BLaER1 treated with 17β-estradiol and CSF1 and Interleukin-3, amounts not matched to agents 10 nM and 100 nM (cell line): ENCODE measurements around the gene CENPC.
"Not testable (repeated sequence)": the region's sequence is repeated elsewhere in the genome, so short reads cannot be mapped to it uniquely, and the experiment has no call there.

Source experiments
- H3K27ac ChIP-seq, 11 experiments: shearing (Covaris generic); formaldehyde crosslinking; 2 replicates each; pipeline ENCODE4 v1.8.1; 2022
- H3K27me3 ChIP-seq, 11 experiments: shearing (Covaris generic); formaldehyde crosslinking; 2 replicates each; pipeline ENCODE4 v1.8.1; 2022
- H3K36me3 ChIP-seq, 11 experiments: shearing (Covaris generic); formaldehyde crosslinking; 2 replicates each; pipeline ENCODE4 v1.8.1; 2022
- H3K4me1 ChIP-seq, 10 experiments: shearing (Covaris generic); formaldehyde crosslinking; 2 replicates each; pipeline ENCODE4 v1.8.1; 2022
- H3K4me2 ChIP-seq, 11 experiments: shearing (Covaris generic); formaldehyde crosslinking; 2 replicates each; pipeline ENCODE4 v1.8.1; 2022
- H3K4me3 ChIP-seq, 10 experiments: shearing (Covaris generic); formaldehyde crosslinking; 2 replicates each; pipeline ENCODE4 v1.8.1; 2022
- H3K9ac ChIP-seq, 11 experiments: shearing (Covaris generic); formaldehyde crosslinking; 2 replicates each; pipeline ENCODE4 v1.8.1; 2022
- H3K9me3 ChIP-seq, 11 experiments: shearing (Covaris generic); formaldehyde crosslinking; replicated peaks in 1 of 11; 2 replicates each; pipeline ENCODE4 v1.8.1; 2022
- H4K20me1 ChIP-seq, 11 experiments: shearing (Covaris generic); formaldehyde crosslinking; 2 replicates each; pipeline ENCODE4 v1.8.1; 2022
- Cebpa-rat ChIP-seq, 11 experiments: shearing (Covaris generic); IDR thresholded peaks; 2 replicates each; pipeline ENCODE4 v1.8.1; 2022

Gene CENPC

GRCh38 chr4:67546004-67546356 is 677 bp upstream of the CENPC start:
- peak overlapping the region in 10 of 11 experiments; percentile 20 to 99 (median 96); a peak in 18 of 22 replicates for H3K27ac ChIP-seq
- H3K36me3 ChIP-seq: peaks cover 18 to 30% (median 26%) of the 10 kb centered on the region in 11 experiments
- peak overlapping the region; percentile 71 to 94 (median 85) for H3K4me3 ChIP-seq
- peak overlapping the region; percentile 50 to 87 (median 79); a peak in 21 of 22 replicates for H3K4me2 ChIP-seq
- H3K4me1 ChIP-seq: peaks cover 19 to 54% (median 31%) of the 10 kb centered on the region in 10 experiments
- peak overlapping the region; percentile 80 to 99 (median 96); a peak in 21 of 22 replicates for H3K9ac ChIP-seq
- H3K27me3 ChIP-seq: no peaks in the 10 kb centered on the region
- H4K20me1 ChIP-seq: peaks cover 0 to 19% (median 10%) of the 10 kb centered on the region in 11 experiments; a peak in 9 of 22 replicates
- no peaks in the 10 kb centered on the region for H3K9me3 ChIP-seq
- TF ChIP-seq Cebpa-rat (IDR thresholded peaks at IDR 0.05): no peak

GRCh38 chr4:67542076-67542475 is 3.2 kb downstream of the CENPC start:
- no peak overlapping the region for H3K4me3 ChIP-seq
- H3K9me3 ChIP-seq: peaks cover 0 to 7% (median 5%) of the 10 kb centered on the region in 11 experiments; a peak in 9 of 22 replicates
- no peak overlapping the region for H3K9ac ChIP-seq
- no peak for TF ChIP-seq Cebpa-rat (IDR thresholded peaks at IDR 0.05)
- peaks cover 12 to 38% (median 23%) of the 10 kb centered on the region in 10 experiments; a peak in 19 of 20 replicates for H3K4me1 ChIP-seq
- peaks cover 0 to 19% (median 10%) of the 10 kb centered on the region in 11 experiments; a peak in 9 of 22 replicates for H4K20me1 ChIP-seq
- H3K27me3 ChIP-seq: no peaks in the 10 kb centered on the region
- H3K4me2 ChIP-seq: peak overlapping the region in 2 of 11 experiments; percentile 7 to 81; a peak in 2 of 22 replicates
- no peak overlapping the region for H3K27ac ChIP-seq
- H3K36me3 ChIP-seq: peaks cover 56 to 69% (median 65%) of the 10 kb centered on the region in 11 experiments

GRCh38 chr4:67539830-67540229 is 5.5 kb downstream of the CENPC start:
- H3K36me3 ChIP-seq: peaks cover 79 to 92% (median 87%) of the 10 kb centered on the region in 11 experiments
- H3K27me3 ChIP-seq: no peaks in the 10 kb centered on the region
- peaks cover 5 to 24% (median 19%) of the 10 kb centered on the region in 10 experiments; a peak in 18 of 20 replicates for H3K4me1 ChIP-seq

GRCh38 chr4:67535280-67535840 is 9.9 kb downstream of the CENPC start:
- peaks cover 0 to 4% (median 0%) of the 10 kb centered on the region in 10 experiments; a peak in 1 of 20 replicates for H3K4me1 ChIP-seq
- H3K9ac ChIP-seq: no peak overlapping the region
- peaks cover 87 to 100% (median 97%) of the 10 kb centered on the region in 11 experiments for H3K36me3 ChIP-seq
- peaks cover 0 to 11% (median 4%) of the 10 kb centered on the region in 11 experiments; a peak in 7 of 22 replicates for H4K20me1 ChIP-seq
- no peak overlapping the region for H3K4me3 ChIP-seq
- peaks cover 23 to 50% (median 38%) of the 10 kb centered on the region in 11 experiments for H3K9me3 ChIP-seq
- no peak for TF ChIP-seq Cebpa-rat (IDR thresholded peaks at IDR 0.05)
- H3K27me3 ChIP-seq: no peaks in the 10 kb centered on the region; a peak in 1 of 22 replicates
- H3K27ac ChIP-seq: no peak overlapping the region
- H3K4me2 ChIP-seq: no peak overlapping the region

More at GRCh38 chr4:67539830-67540229, 5.5 kb downstream of the CENPC start:
- no peak overlapping the region for H3K4me3 ChIP-seq
- no peak overlapping the region for H3K27ac ChIP-seq
- peaks cover 2 to 24% (median 12%) of the 10 kb centered on the region in 11 experiments; a peak in 17 of 22 replicates for H3K9me3 ChIP-seq
- H3K9ac ChIP-seq: no peak overlapping the region
- H3K4me2 ChIP-seq: no peak overlapping the region
- H4K20me1 ChIP-seq: peaks cover 0 to 19% (median 10%) of the 10 kb centered on the region in 11 experiments; a peak in 9 of 22 replicates
- TF ChIP-seq Cebpa-rat (IDR thresholded peaks at IDR 0.05): no peak

GRCh38 chr4:67533112-67533511 is 12.2 kb downstream of the CENPC start:
- no peak for TF ChIP-seq Cebpa-rat (IDR thresholded peaks at IDR 0.05)
- peaks cover 0 to 4% (median 0%) of the 10 kb centered on the region in 10 experiments; a peak in 1 of 20 replicates for H3K4me1 ChIP-seq
- no peak overlapping the region for H3K27ac ChIP-seq
- H3K4me3 ChIP-seq: peak overlapping the region in 4 of 10 experiments; percentile 4 to 40 (median 25); a peak in 2 of 20 replicates
- H3K9ac ChIP-seq: no peak overlapping the region
- H3K36me3 ChIP-seq: peaks cover 87 to 100% (median 96%) of the 10 kb centered on the region in 11 experiments
- peaks cover 0 to 11% (median 5%) of the 10 kb centered on the region in 11 experiments; a peak in 7 of 22 replicates for H4K20me1 ChIP-seq
- H3K4me2 ChIP-seq: no peak overlapping the region
- H3K27me3 ChIP-seq: no peaks in the 10 kb centered on the region; a peak in 1 of 22 replicates
- H3K9me3 ChIP-seq: peaks cover 23 to 50% (median 42%) of the 10 kb centered on the region in 11 experiments

- Histone ChIP-seq H4K20me1 (peaks cover 0 to 11% (median 5%) of the 10 kb centered on the region in 11 experiments; a peak in 8 of 22 replicates), H3K9me3 (peaks cover 25 to 51% (median 41%) of the 10 kb centered on the region in 11 experiments), H3K36me3 (peaks cover 86 to 100% (median 95%) of the 10 kb centered on the region in 11 experiments)
- H3K27ac ChIP-seq, H3K4me1 ChIP-seq, H3K4me3 ChIP-seq, H3K4me2 ChIP-seq, H3K9ac ChIP-seq, H3K27me3 ChIP-seq: not testable (repeated sequence)
Observed at GRCh38 chr4:67532397-67532796, 12.9 kb downstream of the CENPC start.

GRCh38 chr4:67531379-67531962 is 13.8 kb downstream of the CENPC start:
- H3K4me1 ChIP-seq: peaks cover 0 to 4% (median 0%) of the 10 kb centered on the region in 10 experiments; a peak in 1 of 20 replicates
- H4K20me1 ChIP-seq: peaks cover 0 to 15% (median 5%) of the 10 kb centered on the region in 11 experiments; a peak in 9 of 22 replicates

GRCh38 chr4:67524140-67524539 is 21.2 kb downstream of the CENPC start:
- not testable (repeated sequence) for H3K27me3 ChIP-seq, H3K9ac ChIP-seq, H3K4me3 ChIP-seq
- H3K9me3 ChIP-seq: peaks cover 9 to 34% (median 25%) of the 10 kb centered on the region in 11 experiments; a peak in 19 of 22 replicates
- peaks cover 7 to 51% (median 33%) of the 10 kb centered on the region in 11 experiments; a peak in 16 of 22 replicates for H4K20me1 ChIP-seq
- peak overlapping the region in 3 of 11 experiments; percentile 28 to 63 (median 45); a peak in 7 of 22 replicates for H3K4me2 ChIP-seq
- peaks cover 69 to 96% (median 88%) of the 10 kb centered on the region in 11 experiments for H3K36me3 ChIP-seq
- 0 out of 22 replicates have a peak overlapping the region, but pooled peaks of 1 of the 11 experiments have one; percentile 6 for H3K27ac ChIP-seq
- H3K4me1 ChIP-seq: peaks cover 0 to 26% (median 13%) of the 10 kb centered on the region in 10 experiments; a peak in 10 of 20 replicates

More at GRCh38 chr4:67531379-67531962, 13.8 kb downstream of the CENPC start:
- Histone ChIP-seq H3K27me3 (no peaks in the 10 kb centered on the region; a peak in 1 of 22 replicates), H3K36me3 (peaks cover 86 to 100% (median 95%) of the 10 kb centered on the region in 11 experiments), H3K4me2 (no peak overlapping the region), H3K9ac (no peak overlapping the region), H3K9me3 (peaks cover 26 to 55% (median 42%) of the 10 kb centered on the region in 11 experiments), H3K4me3 (no peak overlapping the region), H3K27ac (no peak overlapping the region)
- no peak for TF ChIP-seq Cebpa-rat (IDR thresholded peaks at IDR 0.05)
